HL-60 (cell line): ENCODE results near the gene REC114.

Experiments
- CTCF ChIP-seq: IDR thresholded peaks from one replicate; pipeline ENCODE4 v1.5.1; 2011; ENCODE audit warnings: low read length, control low read depth, inconsistent platforms; ENCODE audit not compliant: insufficient read depth
- GABPA ChIP-seq: IDR thresholded peaks from 2 replicates; pipeline ENCODE4 v1.6.1; 2012; ENCODE audit warnings: low read depth
- POLR2AphosphoS5 ChIP-seq: IDR thresholded peaks from 2 replicates; pipeline ENCODE4 v1.6.1; 2012; ENCODE audit warnings: low read depth

- TF ChIP-seq CTCF (no peak), POLR2AphosphoS5 (no peak), GABPA (no peak)
Measured at GRCh38 chr15:73570355-73571032, 127.5 kb downstream of the REC114 start.
